Measurements from ENCODE around the gene CCDC7.
"Not testable (repeated sequence)": the region's sequence is repeated elsewhere in the genome, so short reads cannot be mapped to it uniquely, and the experiment has no call there.

The CCDC7 gene

DNA sequence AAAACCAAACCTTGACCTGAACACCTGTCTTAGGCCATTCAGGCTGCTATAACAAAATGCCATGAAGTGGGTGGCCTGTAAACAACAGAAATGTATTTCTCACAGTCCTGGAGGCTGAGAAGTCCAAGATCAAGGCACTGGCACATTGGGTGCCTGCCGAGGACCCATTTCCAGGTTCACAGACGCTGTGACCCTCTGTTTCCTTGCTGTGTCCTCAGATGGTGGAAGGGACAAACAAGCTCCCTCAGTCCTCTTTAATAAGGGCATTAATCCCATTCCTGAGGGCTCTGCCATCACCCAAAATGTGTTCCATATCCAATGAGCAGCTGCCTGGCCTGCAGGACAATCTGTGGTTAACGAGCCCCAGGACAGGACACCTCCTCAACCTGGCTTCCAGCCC, 444.5 kb downstream of the CCDC7 start:
- DNase-seq: no peak

DNA sequence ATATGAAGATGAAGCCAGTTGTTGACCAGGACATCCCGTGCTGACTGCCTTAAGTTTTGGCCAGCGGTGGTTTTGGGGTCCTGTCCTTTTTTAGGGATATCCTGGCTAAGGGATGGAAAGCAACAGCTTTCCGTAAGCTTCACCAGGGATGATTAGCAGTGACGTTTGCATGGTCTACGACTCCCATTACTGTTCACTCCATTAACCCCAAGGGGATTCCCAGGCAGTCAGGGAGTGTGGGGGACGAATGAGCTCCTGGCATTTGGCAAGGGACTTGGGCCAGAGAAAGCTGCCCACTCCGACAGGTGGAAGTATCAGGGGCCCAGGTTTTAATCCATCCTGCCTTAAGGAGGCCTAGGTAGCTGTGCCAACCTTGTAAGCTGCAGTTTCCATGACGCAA, 445.3 kb downstream of the CCDC7 start:
- no peak for DNase-seq

DNA sequence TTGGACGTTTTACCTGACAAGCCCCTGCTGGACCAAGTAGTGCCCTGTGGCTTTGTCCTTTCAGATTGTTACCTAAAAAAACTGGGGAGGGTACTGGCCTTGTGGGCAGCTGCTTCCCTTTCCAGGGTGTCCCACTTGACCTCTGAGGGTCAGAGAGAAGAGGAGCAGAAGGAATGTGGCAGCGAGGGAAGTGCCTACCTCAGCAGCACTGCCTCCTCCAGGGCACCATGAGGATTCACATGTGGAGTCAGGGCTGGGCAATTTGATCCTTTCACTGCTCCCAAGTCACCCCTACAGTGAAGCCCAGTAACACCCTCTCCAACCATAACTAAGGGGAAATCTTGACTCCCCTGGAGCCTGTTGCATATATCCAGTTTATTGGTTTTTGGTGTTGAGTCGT, 447.5 kb downstream of the CCDC7 start:
- DNase-seq: no peak

- no peak for DNase-seq
These were observed 448.1 kb downstream of the CCDC7 start for GRCh38 chr10:32893916-32894664.

GRCh38 chr10:32895200-32895968, 449.4 kb downstream of the CCDC7 start:
- not testable (repeated sequence) for DNase-seq

- DNase-seq: no peak
These were observed 455.9 kb downstream of the CCDC7 start for GRCh38 chr10:32901815-32902214.

- no peak for DNase-seq
These were observed 459.5 kb downstream of the CCDC7 start for GRCh38 chr10:32905466-32905865.

- no peak for DNase-seq
These were observed 460.7 kb downstream of the CCDC7 start for GRCh38 chr10:32906595-32906994.

DNA sequence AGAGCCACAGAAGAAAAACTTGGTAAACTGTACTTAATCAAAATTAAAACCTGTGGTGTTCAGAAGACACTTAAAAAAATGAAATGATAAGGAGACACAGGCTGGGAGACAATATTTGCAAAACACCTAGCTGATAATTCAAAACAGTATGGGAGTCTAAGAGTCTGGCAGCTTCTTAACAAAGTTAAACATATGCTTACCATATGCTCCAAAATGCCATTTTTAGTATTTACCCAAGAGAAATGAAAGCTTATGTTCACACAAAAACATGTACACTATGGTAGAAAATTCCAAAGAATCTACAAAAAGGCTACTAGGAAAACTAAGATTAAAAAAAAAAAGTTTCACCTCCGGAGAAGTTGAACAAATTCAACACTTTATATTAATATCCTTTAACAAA, 463.5 kb downstream of the CCDC7 start:
- no peak for DNase-seq

GRCh38 chr10:32909970-32910369, 464.0 kb downstream of the CCDC7 start:
- not testable (repeated sequence) for DNase-seq

DNA sequence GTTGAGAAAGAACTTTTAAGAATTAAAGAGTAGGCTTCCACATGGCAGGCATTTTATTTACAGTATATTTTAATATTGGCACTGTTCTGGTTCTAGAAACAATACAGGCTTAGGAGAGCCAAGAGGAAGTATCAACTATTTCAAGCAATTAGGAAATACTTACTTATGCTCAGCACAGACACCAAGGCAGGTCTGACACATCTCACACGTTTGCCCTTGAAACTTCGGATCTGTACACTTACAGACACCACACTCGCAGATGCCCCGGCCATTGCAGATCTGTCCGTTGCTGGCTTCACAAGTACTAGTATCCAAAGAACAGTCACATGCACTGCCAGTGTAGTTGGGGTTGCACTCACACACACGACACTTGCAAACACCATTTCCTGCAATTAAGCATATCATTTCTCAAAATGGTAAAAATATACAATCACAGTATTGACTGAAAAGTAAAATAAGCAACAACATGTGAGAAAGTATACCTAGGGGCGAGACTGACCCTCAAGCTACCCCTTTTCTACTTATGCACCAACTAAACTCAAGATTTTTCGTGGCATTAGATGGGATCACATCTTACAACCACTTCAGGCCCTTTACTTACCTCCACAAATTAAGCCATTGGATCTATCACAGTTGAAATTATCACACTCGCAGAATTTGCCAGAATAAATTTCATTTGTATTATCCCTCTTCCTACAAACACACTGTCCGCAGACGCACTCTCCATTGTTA, 465.5 kb downstream of the CCDC7 start:
- DNase-seq: no peak

- DNase-seq: not testable (repeated sequence)
These were observed 471.9 kb downstream of the CCDC7 start for GRCh38 chr10:32917817-32918216.

DNA sequence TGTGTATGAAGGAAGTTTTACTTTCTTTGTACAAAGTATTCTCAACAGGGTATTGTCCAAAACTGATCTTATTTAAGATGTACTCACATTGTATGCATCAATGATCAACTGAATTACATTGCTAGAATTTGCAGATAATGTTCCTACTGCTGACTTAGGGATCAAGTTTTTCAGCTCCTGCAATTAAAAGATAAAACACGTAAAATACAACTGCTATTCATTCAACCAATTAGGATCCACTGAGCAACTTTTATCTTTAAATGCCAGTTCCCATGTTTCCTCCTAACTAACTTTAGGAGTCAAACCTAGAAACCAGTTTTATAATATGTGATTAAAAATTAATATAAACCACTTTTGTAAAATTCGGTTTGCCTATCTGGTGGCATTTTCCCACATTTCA, 476.2 kb downstream of the CCDC7 start:
- DNase-seq: no peak

- no peak for DNase-seq
These were observed 477.2 kb downstream of the CCDC7 start for GRCh38 chr10:32923134-32923533.

- no peak for DNase-seq
These were observed 477.9 kb downstream of the CCDC7 start for GRCh38 chr10:32923849-32924248.

Data from activated CD8-positive, alpha-beta memory T cell treated with anti-CD3 and anti-CD28 coated beads, Interleukin-2, amount 50 U/mL, for 4 hours (primary cell).